ENCODE results near the gene KIAA0513.

The KIAA0513 gene

DNA sequence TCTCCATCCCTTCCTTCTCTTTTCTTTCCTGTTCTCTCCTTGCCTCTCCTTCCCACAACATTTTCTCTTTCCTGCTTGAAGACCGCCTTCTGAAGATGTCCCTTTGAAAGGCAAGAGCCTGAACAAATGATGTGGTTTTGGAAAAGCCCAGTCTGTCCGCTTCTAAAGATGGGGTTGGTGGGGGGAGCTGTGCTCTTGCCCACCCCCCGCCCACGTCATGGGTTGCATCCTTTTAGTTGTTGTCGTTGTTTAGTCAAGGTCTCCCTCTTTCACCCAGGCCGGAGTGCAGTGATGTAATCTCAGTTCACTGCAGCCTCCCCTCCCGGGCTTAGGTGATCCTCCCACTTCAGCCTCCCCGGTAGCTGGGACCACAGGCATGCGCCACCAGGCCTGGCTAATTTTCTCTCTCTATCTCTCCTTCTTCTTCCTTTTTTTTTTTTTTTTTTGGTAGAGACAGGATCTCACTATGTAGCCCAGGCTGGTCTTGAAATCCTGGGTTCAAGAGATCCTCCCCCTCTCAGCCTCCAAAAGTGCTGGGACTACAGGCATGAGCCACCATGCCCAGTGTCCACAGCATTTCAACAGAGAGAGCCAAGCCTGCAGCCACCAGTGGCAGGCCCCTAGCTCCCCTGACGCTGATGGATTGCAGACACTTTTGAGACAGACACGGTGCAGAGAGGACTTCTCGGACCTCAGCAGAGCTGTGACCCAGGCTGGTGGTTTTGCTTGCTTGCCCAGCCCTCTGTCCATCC lies 110.7 kb downstream of the KIAA0513 start:
- DNase-seq (no peak), ATAC-seq (ENCODE audit: insufficient read depth, low read depth) (no peak)
- Histone ChIP-seq H3K36me3 (ENCODE audit: insufficient read depth, low read length) (no peaks in the 10 kb centered on the region), H3K4me3 (ENCODE audit: low read depth in 1 of 2, low read length in 2 of 2) (no peak overlapping the region), H3K9ac (ENCODE audit: low read depth, low read length) (no peak overlapping the region), H2AFZ (ENCODE audit: low read depth, low read length) (no peak overlapping the region), H3K4me1 (ENCODE audit: insufficient read depth, low read length) (no peaks in the 10 kb centered on the region), H3K9me3 (ENCODE audit: insufficient read depth, low read length, severe bottlenecking) (no peaks in the 10 kb centered on the region), H3K4me2 (ENCODE audit: insufficient read depth, low read length) (no peak overlapping the region), H3K79me2 (ENCODE audit: insufficient read depth, low read length) (no peaks in the 10 kb centered on the region), H3K27ac (ENCODE audit: low read length) (no peak overlapping the region), H4K20me1 (ENCODE audit: insufficient read depth, low read length) (peaks cover 5% of the 10 kb centered on the region; the same call in 1 of the 2 replicates), H3K27me3 (ENCODE audit: insufficient read depth, low read length, poor library complexity) (peaks cover 10% of the 10 kb centered on the region)
- TF ChIP-seq EZH2 (IDR thresholded peaks at IDR 0.05; ENCODE audit: borderline replicate concordance, low read depth, low read length, severe bottlenecking): no peak
- TF ChIP-seq, protein P1, sequence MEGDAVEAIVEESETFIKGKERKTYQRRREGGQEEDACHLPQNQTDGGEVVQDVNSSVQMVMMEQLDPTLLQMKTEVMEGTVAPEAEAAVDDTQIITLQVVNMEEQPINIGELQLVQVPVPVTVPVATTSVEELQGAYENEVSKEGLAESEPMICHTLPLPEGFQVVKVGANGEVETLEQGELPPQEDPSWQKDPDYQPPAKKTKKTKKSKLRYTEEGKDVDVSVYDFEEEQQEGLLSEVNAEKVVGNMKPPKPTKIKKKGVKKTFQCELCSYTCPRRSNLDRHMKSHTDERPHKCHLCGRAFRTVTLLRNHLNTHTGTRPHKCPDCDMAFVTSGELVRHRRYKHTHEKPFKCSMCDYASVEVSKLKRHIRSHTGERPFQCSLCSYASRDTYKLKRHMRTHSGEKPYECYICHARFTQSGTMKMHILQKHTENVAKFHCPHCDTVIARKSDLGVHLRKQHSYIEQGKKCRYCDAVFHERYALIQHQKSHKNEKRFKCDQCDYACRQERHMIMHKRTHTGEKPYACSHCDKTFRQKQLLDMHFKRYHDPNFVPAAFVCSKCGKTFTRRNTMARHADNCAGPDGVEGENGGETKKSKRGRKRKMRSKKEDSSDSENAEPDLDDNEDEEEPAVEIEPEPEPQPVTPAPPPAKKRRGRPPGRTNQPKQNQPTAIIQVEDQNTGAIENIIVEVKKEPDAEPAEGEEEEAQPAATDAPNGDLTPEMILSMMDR (IDR thresholded peaks at IDR 0.05; ENCODE audit: borderline replicate concordance, extremely low read depth, low read length, poor library complexity, severe bottlenecking): no peak

DNA sequence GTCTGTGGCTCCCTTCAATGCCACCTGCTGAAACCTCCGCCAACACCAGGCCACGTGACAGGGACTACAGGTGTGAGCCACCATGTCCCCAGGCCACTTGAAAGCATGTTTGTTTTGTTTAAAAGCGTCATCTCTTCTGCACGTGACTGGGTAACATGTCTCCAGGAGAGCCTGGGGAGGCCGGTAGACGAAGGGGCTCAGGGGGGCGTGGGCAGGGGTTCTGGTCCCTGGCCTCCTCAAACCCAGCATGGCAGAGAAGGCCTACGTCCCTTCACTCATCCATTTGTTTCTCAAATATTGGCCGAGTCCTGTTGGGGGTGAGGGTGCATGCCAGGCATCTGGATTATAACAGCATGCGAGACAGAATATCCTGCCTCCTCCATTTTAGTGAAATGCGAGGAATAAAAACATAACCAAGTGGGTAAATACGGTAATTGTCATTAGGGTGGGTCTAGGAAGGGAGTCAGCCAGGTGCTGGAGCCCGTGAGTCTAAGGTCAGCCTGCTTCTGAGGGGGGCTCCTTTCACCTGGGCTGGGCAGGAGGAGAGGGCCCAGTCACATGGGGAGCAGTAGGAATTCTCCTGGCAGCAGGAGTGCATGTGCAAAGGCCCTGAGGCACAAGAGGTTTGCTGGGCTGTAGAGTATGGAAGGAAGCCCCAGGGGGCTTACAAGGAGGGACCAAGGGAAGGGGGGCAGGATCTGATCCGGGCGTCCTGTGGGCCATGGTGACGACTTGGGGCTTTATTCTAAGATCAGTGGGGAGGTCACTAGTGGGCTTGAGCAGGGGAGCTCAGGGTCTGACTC lies 111.4 kb downstream of the KIAA0513 start:
- Histone ChIP-seq H3K79me2 (ENCODE audit: insufficient read depth, low read length) (no peaks in the 10 kb centered on the region), H2AFZ (ENCODE audit: low read depth, low read length) (no peak overlapping the region), H3K4me2 (ENCODE audit: insufficient read depth, low read length) (no peak overlapping the region), H3K36me3 (ENCODE audit: insufficient read depth, low read length) (no peaks in the 10 kb centered on the region), H3K9me3 (ENCODE audit: insufficient read depth, low read length, severe bottlenecking) (no peaks in the 10 kb centered on the region), H3K4me1 (ENCODE audit: insufficient read depth, low read length) (no peaks in the 10 kb centered on the region), H3K4me3 (ENCODE audit: low read depth in 1 of 2, low read length in 2 of 2) (no peak overlapping the region), H3K9ac (ENCODE audit: low read depth, low read length) (no peak overlapping the region), H3K27ac (ENCODE audit: low read length) (no peak overlapping the region), H4K20me1 (ENCODE audit: insufficient read depth, low read length) (peaks cover 5% of the 10 kb centered on the region; the same call in 1 of the 2 replicates), H3K27me3 (ENCODE audit: insufficient read depth, low read length, poor library complexity) (peaks cover 14% of the 10 kb centered on the region)
- no peak for TF ChIP-seq EZH2 (IDR thresholded peaks at IDR 0.05; ENCODE audit: borderline replicate concordance, low read depth, low read length, severe bottlenecking)
- TF ChIP-seq, protein P1 (IDR thresholded peaks at IDR 0.05; ENCODE audit: borderline replicate concordance, extremely low read depth, low read length, poor library complexity, severe bottlenecking): no peak
- ATAC-seq (ENCODE audit: insufficient read depth, low read depth): no peak
- no peak for DNase-seq

DNA sequence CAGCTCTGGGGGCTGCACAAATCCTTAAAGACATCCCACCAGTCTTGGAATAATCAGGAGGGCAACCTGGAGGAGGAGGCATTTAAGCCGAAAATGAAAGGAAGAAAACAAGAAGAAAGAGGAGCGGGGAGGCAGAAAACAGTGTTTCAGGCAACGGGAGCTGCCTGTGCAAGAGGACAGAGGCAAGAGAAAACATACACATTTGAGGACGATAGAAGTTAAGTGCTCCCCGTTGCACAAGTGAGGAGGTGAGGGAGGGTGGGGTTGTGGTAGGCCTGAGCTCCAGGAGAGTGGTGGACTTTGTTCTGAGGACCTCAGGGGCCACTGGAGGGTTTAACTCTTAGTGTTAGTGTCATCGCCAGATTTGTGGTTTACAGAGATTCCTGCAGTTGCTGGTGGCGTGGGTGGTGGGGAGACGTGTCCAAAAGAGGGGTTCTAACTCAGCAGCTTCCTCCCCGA lies 112.3 kb downstream of the KIAA0513 start:
- ATAC-seq (ENCODE audit: insufficient read depth, low read depth) (no peak), DNase-seq (no peak)
- TF ChIP-seq, protein P1 (IDR thresholded peaks at IDR 0.05; ENCODE audit: borderline replicate concordance, extremely low read depth, low read length, poor library complexity, severe bottlenecking): no peak
- no peak for TF ChIP-seq EZH2 (IDR thresholded peaks at IDR 0.05; ENCODE audit: borderline replicate concordance, low read depth, low read length, severe bottlenecking)
- Histone ChIP-seq H4K20me1 (ENCODE audit: insufficient read depth, low read length) (peaks cover 5% of the 10 kb centered on the region; the same call in 1 of the 2 replicates), H2AFZ (ENCODE audit: low read depth, low read length) (no peak overlapping the region), H3K27ac (ENCODE audit: low read length) (no peak overlapping the region), H3K9me3 (ENCODE audit: insufficient read depth, low read length, severe bottlenecking) (no peaks in the 10 kb centered on the region), H3K4me3 (ENCODE audit: low read depth in 1 of 2, low read length in 2 of 2) (no peak overlapping the region), H3K36me3 (ENCODE audit: insufficient read depth, low read length) (no peaks in the 10 kb centered on the region), H3K4me2 (ENCODE audit: insufficient read depth, low read length) (no peak overlapping the region), H3K4me1 (ENCODE audit: insufficient read depth, low read length) (no peaks in the 10 kb centered on the region), H3K27me3 (ENCODE audit: insufficient read depth, low read length, poor library complexity) (peaks cover 14% of the 10 kb centered on the region), H3K79me2 (ENCODE audit: insufficient read depth, low read length) (no peaks in the 10 kb centered on the region), H3K9ac (ENCODE audit: low read depth, low read length) (no peak overlapping the region)

Measured in DND-41 (cell line).